GM12878 (cell line): ENCODE measurements around the gene CCR5AS.
A peak's percentile ranks its signal among the peaks of the same experiment; 100 is the strongest.

Experiments
- ATAC-seq: fragments of 200-7000 bp; cut with Tn5 transposase; 3 replicates; pipeline ENCODE4 v1.9.1; 2020; ENCODE audit warnings: mild to moderate bottlenecking, moderate library complexity
- BruUV-seq: library from RNA; stranded (reverse); fragments of 400-500 nt; replicated peaks from 2 replicates; lab custom pipeline; 2021; lab: Mats Ljungman, UMichigan
- CTCF ChIA-PET: fragments of 300-600 bp; sonication (Branson Sonifier 250); formaldehyde crosslinking; extraction: SDS; loops from one replicate; lab custom pipeline; 2021; ENCODE audit warnings: inconsistent platforms; lab: Yijun Ruan, JAX
- POLR2A ChIA-PET: fragments of 350-600 bp; formaldehyde crosslinking; extraction: SDS; loops from one replicate; lab custom pipeline; 2021; ENCODE audit warnings: inconsistent platforms; lab: Charles Lee
- RAD21 ChIA-PET: fragments of 300-600 bp; sonication (Branson Sonifier 250); formaldehyde crosslinking; loops from one replicate; lab custom pipeline; 2023; ENCODE audit warnings: antibody characterized with exemption; ENCODE audit not compliant: unreplicated experiment; lab: Charles Lee
- SMC1A ChIA-PET: fragments of 300-600 bp; sonication (Branson Sonifier 250); formaldehyde crosslinking; loops from one replicate; lab custom pipeline; 2023; ENCODE audit not compliant: unreplicated experiment, uncharacterized antibody; lab: Charles Lee
- DNase-seq: peaks from one replicate; pipeline ENCODE4 v3.0.0-alpha.2; 2011; ENCODE audit warnings: low read depth, low spot score
- FAIRE-seq: peaks from 3 replicates; lab custom pipeline; 2011; peaks lifted over from hg19 to GRCh38; lab: Jason Lieb, UNC
- H2AFZ ChIP-seq: 2 replicates; pipeline ENCODE4 v1.6.0; 2011; ENCODE audit warnings: low read depth, low read length, control low read depth; ENCODE audit not compliant: control insufficient read depth
- H3K27ac ChIP-seq: 2 replicates; pipeline ENCODE4 v1.5.1; 2011; ENCODE audit warnings: control low read depth; ENCODE audit not compliant: control insufficient read depth, insufficient read depth
- H3K27me3 ChIP-seq, 2 experiments: replicated peaks in 1 of 2; 2 replicates each; pipeline versions ENCODE4 v1.6.0 to v1.6.1; 2011; ENCODE audit warnings: low read length in 1 of 2; ENCODE audit not compliant: control insufficient read depth in 2 of 2, insufficient read depth in 2 of 2
- H3K36me3 ChIP-seq, 2 experiments: 2 replicates each; pipeline ENCODE4 v1.5.1; 2011; ENCODE audit warnings: low read length in 1 of 2; ENCODE audit not compliant: control insufficient read depth in 2 of 2, insufficient read depth in 2 of 2
- H3K4me1 ChIP-seq: 2 replicates; pipeline ENCODE4 v1.6.1; 2011; ENCODE audit warnings: mild to moderate bottlenecking, low read length, moderate library complexity, mixed read lengths; ENCODE audit not compliant: control insufficient read depth, insufficient read depth
- H3K4me2 ChIP-seq: 2 replicates; pipeline ENCODE4 v1.6.0; 2011; ENCODE audit warnings: control low read depth; ENCODE audit not compliant: control insufficient read depth, insufficient read depth
- H3K4me3 ChIP-seq: fragments of 200-600 bp; sonication (generic); 2 replicates; pipeline ENCODE4 v1.5.1; 2016
- H3K79me2 ChIP-seq: 2 replicates; pipeline ENCODE4 v1.6.0; 2011; ENCODE audit warnings: low read length; ENCODE audit not compliant: control insufficient read depth, insufficient read depth
- H3K9ac ChIP-seq: 2 replicates; pipeline ENCODE4 v1.8.0; 2011; ENCODE audit warnings: low read length, control low read depth, mixed read lengths; ENCODE audit not compliant: control insufficient read depth, insufficient read depth
- H3K9me3 ChIP-seq: replicated peaks from 3 replicates; pipeline ENCODE4 v1.5.1; 2011; ENCODE audit warnings: mild to moderate bottlenecking, low read length; ENCODE audit not compliant: control insufficient read depth, insufficient read depth
- H4K20me1 ChIP-seq: 2 replicates; pipeline ENCODE4 v1.6.0; 2011; ENCODE audit not compliant: control insufficient read depth, insufficient read depth
- MEF2A ChIP-seq: IDR thresholded peaks from 2 replicates; pipeline ENCODE4 v1.6.1; 2011; ENCODE audit warnings: low read depth, mild to moderate bottlenecking, low read length, moderate library complexity; ENCODE audit not compliant: insufficient read depth
- NR2C1 ChIP-seq: fragments of 450-650 bp; IDR thresholded peaks from 2 replicates; pipeline ENCODE4 v1.6.1; 2017; ENCODE audit warnings: antibody characterized with exemption, mild to moderate bottlenecking, moderate library complexity
- PAX5 ChIP-seq: IDR thresholded peaks from 2 replicates; pipeline ENCODE4 v1.6.1; 2011; ENCODE audit warnings: low read depth, low read length, borderline replicate concordance
- POU2F2 ChIP-seq: IDR thresholded peaks from 3 replicates; pipeline ENCODE4 v1.6.1; 2011; ENCODE audit warnings: low read depth, mild to moderate bottlenecking, low read length, borderline replicate concordance
- RBBP5 ChIP-seq: fragments of 200-600 bp; sonication (generic); conservative IDR thresholded peaks from 2 replicates; pipeline ENCODE4 v1.6.1; 2016
- RCOR1 ChIP-seq: conservative IDR thresholded peaks from 2 replicates; pipeline ENCODE4 v1.6.1; 2012; ENCODE audit warnings: low read depth, low read length, improper control_type of control experiment
- REST ChIP-seq: IDR thresholded peaks from 2 replicates; pipeline ENCODE4 v1.6.1; 2012; ENCODE audit warnings: mild to moderate bottlenecking, low read depth, low read length
- RFX5 ChIP-seq: IDR thresholded peaks from 2 replicates; pipeline ENCODE4 v1.6.1; 2011; ENCODE audit warnings: low read depth, low read length, improper control_type of control experiment
- SMAD1 ChIP-seq: fragments of 450-650 bp; IDR thresholded peaks from 2 replicates; pipeline ENCODE4 v1.6.1; 2018; ENCODE audit warnings: mild to moderate bottlenecking, low read depth; ENCODE audit not compliant: partially characterized antibody
- TAF1 ChIP-seq: IDR thresholded peaks from 2 replicates; pipeline ENCODE4 v1.6.1; 2011; ENCODE audit warnings: mild to moderate bottlenecking, low read depth, low read length, borderline replicate concordance
- TCF7 ChIP-seq: IDR thresholded peaks from 2 replicates; pipeline ENCODE4 v1.6.1; 2014; ENCODE audit warnings: antibody characterized with exemption, borderline replicate concordance
- ZNF217 ChIP-seq: fragments of 450-650 bp; IDR thresholded peaks from 2 replicates; pipeline ENCODE4 v1.6.1; 2017; ENCODE audit warnings: antibody characterized with exemption, mild to moderate bottlenecking
- WGBS: methylation state at CpG from one replicate; pipeline ENCODE4 v1.1.6; 2016; ENCODE audit warnings: low lambda C conversion rate; ENCODE audit not compliant: insufficient replicate concordance, insufficient coverage; ENCODE audit errors: missing lambda C conversion rate; 5-methylcytosine and 5-hydroxymethylcytosine counted together
- in situ Hi-C: fragments of 300-500 bp; cut with MboI; formaldehyde crosslinking; loops from 9 replicates; pipeline ENCODE4 v1.14.3; 2018; ENCODE audit warnings: mixed read lengths
- intact Hi-C: fragments of 100-400 bp; cut with micrococcal nuclease; formaldehyde crosslinking; loops from one replicate; pipeline ENCODE4 v1.14.2; 2022; ENCODE audit not compliant: unreplicated experiment
- TF ChIP-seq, protein P1 (sequence below): IDR thresholded peaks from 2 replicates; pipeline ENCODE4 v1.6.1; 2011; ENCODE audit warnings: low read depth, low read length, improper control_type of control experiment, borderline replicate concordance

Gene CCR5AS

DNA sequence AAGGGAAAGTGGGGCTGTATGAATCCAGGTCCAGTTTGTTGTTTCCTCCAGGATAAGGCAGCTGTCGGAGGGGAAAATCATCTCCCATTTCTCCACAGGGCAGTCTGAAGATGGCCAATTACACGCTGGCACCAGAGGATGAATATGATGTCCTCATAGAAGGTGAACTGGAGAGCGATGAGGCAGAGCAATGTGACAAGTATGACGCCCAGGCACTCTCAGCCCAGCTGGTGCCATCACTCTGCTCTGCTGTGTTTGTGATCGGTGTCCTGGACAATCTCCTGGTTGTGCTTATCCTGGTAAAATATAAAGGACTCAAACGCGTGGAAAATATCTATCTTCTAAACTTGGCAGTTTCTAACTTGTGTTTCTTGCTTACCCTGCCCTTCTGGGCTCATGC, 1.1 kb upstream of the CCR5AS start:
- RAD21 ChIA-PET = interaction anchor here (0.8 kb wide), 1 partner anchor 30 kb away, joined by 3 read pairs; no protein-coding TSS in a partner anchor
- no peak overlapping the region; the same call in 1 of the 2 replicates for H2AFZ ChIP-seq
- WGBS = 74% methylated on average over 7 of the region's 7 CpGs
- no peaks in the 10 kb centered on the region; the same call in 2 of the 3 replicates for H3K9me3 ChIP-seq
- CTCF ChIA-PET = interaction anchor here (0.7 to 2.2 kb wide), 3 partner anchors 30 to 81 kb away, joined by 3 to 8 read pairs (median 7); partner anchors contain the start of gene CCR5
- no TSS peak for BruUV-seq
- no peak overlapping the region for H3K9ac ChIP-seq
- no peaks in the 10 kb centered on the region for H3K27me3 ChIP-seq
- POLR2A ChIA-PET = no interaction called here
- no peak for DNase-seq
- H3K4me2 ChIP-seq = peak overlapping the region; percentile 17
- in situ Hi-C loops (no loop called here), intact Hi-C loops (no loop called here)
- H3K36me3 ChIP-seq = no peaks in the 10 kb centered on the region
- no peak overlapping the region for H3K27ac ChIP-seq
- H3K79me2 ChIP-seq = no peaks in the 10 kb centered on the region
- no peak for FAIRE-seq
- TF ChIP-seq, protein P1, sequence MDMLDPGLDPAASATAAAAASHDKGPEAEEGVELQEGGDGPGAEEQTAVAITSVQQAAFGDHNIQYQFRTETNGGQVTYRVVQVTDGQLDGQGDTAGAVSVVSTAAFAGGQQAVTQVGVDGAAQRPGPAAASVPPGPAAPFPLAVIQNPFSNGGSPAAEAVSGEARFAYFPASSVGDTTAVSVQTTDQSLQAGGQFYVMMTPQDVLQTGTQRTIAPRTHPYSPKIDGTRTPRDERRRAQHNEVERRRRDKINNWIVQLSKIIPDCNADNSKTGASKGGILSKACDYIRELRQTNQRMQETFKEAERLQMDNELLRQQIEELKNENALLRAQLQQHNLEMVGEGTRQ = no peak
- TF ChIP-seq POU2F2 = no peak
- TF ChIP-seq SMAD1 = no peak
- no peak for TF ChIP-seq RBBP5
- TF ChIP-seq REST = no peak
- no peak for TF ChIP-seq TCF7
- TF ChIP-seq MEF2A = no peak
- no peak for TF ChIP-seq NR2C1
- TF ChIP-seq RFX5 = no peak
- no peak for TF ChIP-seq ZNF217
- TF ChIP-seq RCOR1 = no peak
- TF ChIP-seq TAF1 = no peak
- TF ChIP-seq PAX5 = no peak
- no peak overlapping the region for H3K4me3 ChIP-seq
- no peak for ATAC-seq
- no peaks in the 10 kb centered on the region for H4K20me1 ChIP-seq
- SMC1A ChIA-PET = interaction anchor here (0.6 to 2.1 kb wide), 6 partner anchors 21 to 321 kb away, joined by 3 to 6 read pairs (median 4); no protein-coding TSS in a partner anchor
- peaks cover 11% of the 10 kb centered on the region for H3K4me1 ChIP-seq
